Measurements from ENCODE around the gene ST3GAL3.
"Not testable (repeated sequence)": the region's sequence is repeated elsewhere in the genome, so short reads cannot be mapped to it uniquely, and the experiment has no call there.

The ST3GAL3 gene

GRCh38 chr1:43828574-43828973 is 121.2 kb downstream of the ST3GAL3 start:
- DNase-seq = no peak

- no peak for DNase-seq
Measured at GRCh38 chr1:43830802-43831201, 123.5 kb downstream of the ST3GAL3 start.

GRCh38 chr1:43831851-43832250 is 124.5 kb downstream of the ST3GAL3 start:
- no peak for DNase-seq

GRCh38 chr1:43832255-43832654 is 124.9 kb downstream of the ST3GAL3 start:
- DNase-seq = no peak

- DNase-seq = no peak
Measured at GRCh38 chr1:43832998-43833397, 125.7 kb downstream of the ST3GAL3 start.

- not testable (repeated sequence) for DNase-seq
Measured at GRCh38 chr1:43833902-43834279, 126.6 kb downstream of the ST3GAL3 start.

- DNase-seq = no peak
Measured at GRCh38 chr1:43834280-43835081, 127.1 kb downstream of the ST3GAL3 start.

GRCh38 chr1:43835082-43836021 is 128.0 kb downstream of the ST3GAL3 start:
- DNase-seq = no peak

GRCh38 chr1:43836267-43836951 is 129.1 kb downstream of the ST3GAL3 start:
- no peak for DNase-seq

GRCh38 chr1:43839056-43839455 is 131.7 kb downstream of the ST3GAL3 start:
- no peak for DNase-seq

GRCh38 chr1:43841321-43842174 is 134.2 kb downstream of the ST3GAL3 start:
- no peak for DNase-seq

GRCh38 chr1:43842175-43842498 is 134.8 kb downstream of the ST3GAL3 start:
- DNase-seq = no peak

GRCh38 chr1:43843684-43844083 is 136.3 kb downstream of the ST3GAL3 start:
- no peak for DNase-seq

GRCh38 chr1:43844114-43844513 is 136.8 kb downstream of the ST3GAL3 start:
- DNase-seq = no peak

- DNase-seq = no peak
Measured at GRCh38 chr1:43847290-43847689, 140.0 kb downstream of the ST3GAL3 start.

- no peak for DNase-seq
Measured at GRCh38 chr1:43847882-43848281, 140.5 kb downstream of the ST3GAL3 start.

- no peak for DNase-seq
Measured at GRCh38 chr1:43849670-43850069, 142.3 kb downstream of the ST3GAL3 start.

- no peak for DNase-seq
Measured at GRCh38 chr1:43850591-43851233, 143.4 kb downstream of the ST3GAL3 start.

- DNase-seq = no peak
Measured at GRCh38 chr1:43851561-43852338, 144.4 kb downstream of the ST3GAL3 start.

GRCh38 chr1:43853161-43853921 is 146.0 kb downstream of the ST3GAL3 start:
- DNase-seq = no peak
